HG03103 (cell line): ENCODE measurements around the gene DENND4B.
"Not testable (repeated sequence)": the region's sequence is repeated elsewhere in the genome, so short reads cannot be mapped to it uniquely, and the experiment has no call there.

Experiments
- ATAC-seq: cut with Tn5 transposase; IDR thresholded peaks from one replicate; pipeline ENCODE4 v1.9.1; 2021; ENCODE audit warnings: low read depth; ENCODE audit not compliant: unreplicated experiment

The DENND4B gene, protein sequence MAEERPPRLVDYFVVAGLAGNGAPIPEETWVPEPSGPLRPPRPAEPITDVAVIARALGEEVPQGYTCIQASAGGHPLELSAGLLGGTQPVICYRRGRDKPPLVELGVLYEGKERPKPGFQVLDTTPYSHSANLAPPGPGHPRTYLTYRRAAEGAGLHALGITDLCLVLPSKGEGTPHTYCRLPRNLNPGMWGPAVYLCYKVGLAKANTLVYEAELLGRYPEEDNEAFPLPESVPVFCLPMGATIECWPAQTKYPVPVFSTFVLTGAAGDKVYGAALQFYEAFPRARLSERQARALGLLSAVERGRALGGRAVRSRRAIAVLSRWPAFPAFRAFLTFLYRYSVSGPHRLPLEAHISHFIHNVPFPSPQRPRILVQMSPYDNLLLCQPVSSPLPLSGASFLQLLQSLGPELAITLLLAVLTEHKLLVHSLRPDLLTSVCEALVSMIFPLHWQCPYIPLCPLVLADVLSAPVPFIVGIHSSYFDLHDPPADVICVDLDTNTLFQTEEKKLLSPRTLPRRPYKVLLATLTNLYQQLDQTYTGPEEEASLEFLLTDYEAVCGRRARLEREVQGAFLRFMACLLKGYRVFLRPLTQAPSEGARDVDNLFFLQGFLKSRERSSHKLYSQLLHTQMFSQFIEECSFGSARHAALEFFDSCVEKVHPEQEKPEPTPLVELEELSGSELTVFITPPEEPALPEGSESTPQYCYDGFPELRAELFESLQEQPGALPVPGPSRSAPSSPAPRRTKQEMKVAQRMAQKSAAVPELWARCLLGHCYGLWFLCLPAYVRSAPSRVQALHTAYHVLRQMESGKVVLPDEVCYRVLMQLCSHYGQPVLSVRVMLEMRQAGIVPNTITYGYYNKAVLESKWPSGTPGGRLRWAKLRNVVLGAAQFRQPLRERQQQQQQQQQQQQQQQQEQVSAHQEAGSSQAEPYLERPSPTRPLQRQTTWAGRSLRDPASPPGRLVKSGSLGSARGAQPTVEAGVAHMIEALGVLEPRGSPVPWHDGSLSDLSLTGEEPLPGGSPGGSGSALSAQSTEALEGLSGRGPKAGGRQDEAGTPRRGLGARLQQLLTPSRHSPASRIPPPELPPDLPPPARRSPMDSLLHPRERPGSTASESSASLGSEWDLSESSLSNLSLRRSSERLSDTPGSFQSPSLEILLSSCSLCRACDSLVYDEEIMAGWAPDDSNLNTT (N-terminal part only)

DNA sequence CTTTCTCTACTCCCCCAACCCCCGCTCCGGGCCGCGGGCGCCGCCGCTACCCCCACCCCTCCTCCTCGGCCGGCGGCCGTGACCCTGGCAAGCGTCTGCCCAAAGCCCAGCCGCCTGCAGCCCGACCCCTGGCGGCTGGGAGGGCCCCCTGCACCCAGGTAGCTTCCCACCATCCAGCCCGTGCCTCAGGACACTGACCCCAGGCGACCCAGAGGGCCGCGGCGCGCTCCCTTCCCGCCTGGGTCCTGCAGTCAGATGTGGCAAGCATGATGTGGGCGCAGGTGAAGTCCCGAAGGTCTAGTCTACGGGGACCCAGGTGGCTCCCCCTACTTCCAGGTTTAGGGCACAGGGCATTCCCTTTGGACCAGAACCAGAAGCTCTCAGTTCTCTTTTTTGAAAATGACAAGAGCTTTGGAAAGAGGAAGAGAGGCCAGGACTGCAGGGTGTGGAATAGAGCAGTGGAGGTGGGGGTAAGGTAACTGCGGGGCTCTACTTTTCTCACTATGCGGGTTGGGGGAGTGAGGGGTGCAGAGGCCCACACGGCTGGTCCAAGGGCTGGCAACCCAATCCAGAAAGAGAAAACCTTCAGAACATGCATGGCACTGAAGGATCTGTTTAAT, at the start of gene DENND4B:
Gene DENND4B (minus strand): TSS at position 97 of the 620 bp plus-strand sequence. CDS start 2,344 bp downstream, outside the sequence.
- ATAC-seq, result peak; percentile 58

DNA sequence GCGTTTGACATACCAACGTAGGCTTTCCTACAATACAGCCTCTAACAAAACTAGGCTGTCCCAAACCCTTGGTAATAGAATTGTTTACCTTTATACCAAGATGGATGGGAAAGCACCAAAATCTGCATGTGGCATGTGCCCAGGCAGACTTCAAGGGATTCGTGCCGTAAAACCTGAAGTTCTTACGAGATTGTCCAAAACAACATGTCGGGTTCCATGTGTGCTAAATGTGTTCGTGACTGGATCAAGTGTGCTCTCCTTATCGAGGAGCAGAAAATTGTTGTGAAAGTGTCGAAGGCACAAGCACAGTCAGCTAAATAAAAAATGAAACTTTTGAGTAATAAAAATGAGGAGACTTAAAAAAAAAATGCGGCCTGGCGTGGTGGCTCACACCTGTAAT, 49.1 kb upstream of the DENND4B start:
- ATAC-seq, result no peak

DNA sequence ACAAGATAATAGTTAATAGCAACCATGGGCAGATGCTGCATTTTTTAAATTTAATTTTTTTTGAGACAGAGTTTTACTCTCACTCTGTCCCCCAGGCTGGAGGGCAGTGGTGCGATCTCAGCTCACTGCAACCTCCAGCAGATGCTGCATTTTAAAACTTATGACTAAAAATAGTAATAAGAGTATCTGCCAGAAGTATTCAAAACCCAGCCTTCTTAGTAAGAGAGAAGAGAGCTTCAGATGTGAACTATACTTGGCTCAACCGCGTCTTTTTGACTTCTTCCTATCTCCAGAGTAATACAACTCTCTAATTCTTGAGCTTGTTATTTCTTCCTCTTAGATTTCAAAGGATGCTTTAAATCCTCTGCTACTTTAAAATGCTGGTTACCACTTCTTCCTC, 48.7 kb upstream of the DENND4B start:
- no peak for ATAC-seq

DNA sequence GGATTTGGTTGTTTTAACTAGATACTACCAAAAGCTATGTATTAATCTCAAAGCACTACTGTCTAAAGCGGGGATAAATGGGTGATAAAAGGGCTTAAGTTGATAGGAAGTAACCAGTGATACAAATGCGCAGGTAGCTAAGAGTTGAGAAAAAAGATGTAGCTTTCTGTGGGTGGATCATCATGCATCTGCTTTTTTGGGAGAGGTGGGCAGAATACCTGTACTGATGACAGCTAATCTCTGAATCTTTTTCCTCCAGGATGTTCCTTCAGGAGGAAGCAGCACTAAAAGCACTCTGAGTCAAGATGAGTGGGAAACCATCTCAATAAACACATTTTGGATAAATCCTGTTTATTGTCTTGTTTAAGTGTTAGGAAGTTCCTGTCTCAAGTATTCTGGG, 45.3 kb upstream of the DENND4B start:
- ATAC-seq, result no peak

GRCh38 chr1:153991151-153991630, 44.7 kb upstream of the DENND4B start:
- no peak for ATAC-seq

- ATAC-seq, result peak; percentile 57
Observed at GRCh38 chr1:153990468-153991150, 44.1 kb upstream of the DENND4B start, which contains the start of gene RPS27. Gene RPS27, plus strand, starts transcription at chr1:153990762. Its CDS starts 35 bp downstream, at chr1:153990797.

DNA sequence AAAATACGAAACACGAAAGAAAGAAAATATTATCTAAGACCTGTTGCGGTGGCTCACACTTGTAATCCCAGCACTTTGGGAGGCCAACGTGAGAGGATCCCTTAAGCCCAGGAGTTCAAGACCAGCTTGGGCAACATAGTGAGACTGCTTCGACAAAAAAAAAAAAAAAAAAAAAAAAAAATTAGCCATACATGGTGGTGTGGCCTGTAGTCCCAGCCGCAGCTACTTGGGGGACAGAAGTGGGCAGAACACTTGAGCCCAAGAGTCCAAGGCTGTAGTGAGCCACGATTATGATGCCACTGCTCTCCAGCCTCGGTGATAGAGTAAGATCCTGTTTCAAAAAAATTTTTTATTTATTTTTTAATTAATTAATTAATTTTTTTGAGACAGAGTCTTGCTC, 41.1 kb upstream of the DENND4B start:
- ATAC-seq, result no peak

DNA sequence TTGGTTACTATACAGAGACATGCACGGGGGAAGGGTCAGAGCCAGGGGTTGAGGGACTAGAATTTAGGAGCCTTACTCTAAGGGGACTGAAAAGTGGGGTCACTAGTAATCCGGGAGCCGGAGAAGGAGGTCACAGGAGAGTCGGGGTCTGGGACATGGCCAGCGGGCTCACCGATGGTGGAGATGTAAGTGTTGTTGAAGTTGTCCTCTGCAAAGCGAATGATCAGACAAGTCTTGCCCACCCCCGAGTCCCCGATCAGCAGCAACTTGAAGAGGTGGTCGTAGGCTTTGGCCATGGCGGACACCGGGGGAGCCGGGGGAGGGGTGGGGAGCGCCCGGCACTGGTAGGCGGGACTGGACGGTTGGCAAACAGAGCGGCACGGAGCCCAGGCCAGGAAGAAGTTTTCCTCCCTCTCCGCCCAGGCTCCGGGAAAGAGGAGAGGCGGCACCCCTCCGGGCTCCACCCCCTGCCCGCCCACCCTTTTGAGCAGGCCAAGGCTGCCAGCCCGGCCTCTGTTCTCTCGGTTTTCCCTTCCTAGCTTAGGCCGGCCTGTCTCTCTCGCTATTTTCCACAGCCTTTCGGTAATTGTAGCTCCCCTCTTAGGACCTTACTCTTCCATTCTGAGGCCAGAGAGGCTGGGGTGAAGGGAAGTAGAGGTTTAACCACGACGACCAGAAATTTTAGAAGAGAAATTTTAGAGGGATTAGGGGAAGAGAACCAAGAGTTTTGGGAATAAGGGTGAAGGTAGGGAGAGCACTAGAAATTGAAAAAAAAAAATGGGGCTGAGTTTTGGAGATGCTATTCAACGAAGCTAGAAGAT, 39.6 kb upstream of the DENND4B start, which contains the start of gene RAB13:
Gene RAB13 (minus strand): TSS at position 399 of the 821 bp plus-strand sequence. CDS start 103 bp downstream, at position 296.
- no peak for ATAC-seq

- no peak for ATAC-seq
Observed at GRCh38 chr1:153985341-153985912, 38.9 kb upstream of the DENND4B start.

DNA sequence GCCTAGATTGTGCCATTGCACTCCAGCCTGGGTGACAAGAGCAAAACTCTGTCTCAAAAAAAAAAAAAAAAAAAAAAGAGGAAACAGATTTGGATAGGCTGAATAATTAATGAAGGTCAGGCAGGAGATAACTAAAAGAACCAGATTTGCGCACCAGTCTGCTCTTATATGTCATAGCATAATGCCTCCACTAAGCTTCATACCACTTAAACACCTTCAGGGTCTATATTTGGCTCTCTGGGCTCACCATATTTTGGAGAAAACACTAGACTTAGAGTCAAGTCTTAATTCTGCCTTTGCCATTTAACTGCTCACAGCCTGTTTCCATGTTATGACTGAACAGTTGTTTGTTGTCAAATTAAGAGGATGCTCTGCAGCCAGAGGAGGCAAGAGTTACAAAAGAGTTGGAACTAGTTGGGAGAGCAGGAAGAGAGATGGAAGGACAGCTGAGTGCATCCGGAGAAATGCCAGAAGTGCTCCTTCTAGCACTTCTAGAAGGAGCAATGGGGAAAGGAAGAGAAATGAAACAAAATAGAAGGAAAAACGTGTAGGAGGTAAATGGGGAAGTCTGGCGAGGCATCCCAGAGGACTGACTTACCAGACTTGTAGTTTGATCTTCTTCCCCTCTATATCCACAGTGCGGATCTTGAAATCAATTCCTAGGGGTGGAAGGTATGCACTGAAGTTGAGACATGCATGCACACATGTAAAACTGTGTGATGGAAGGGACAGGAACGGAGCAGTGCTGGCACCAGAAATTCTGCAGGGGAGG, 37.8 kb upstream of the DENND4B start:
- no peak for ATAC-seq

DNA sequence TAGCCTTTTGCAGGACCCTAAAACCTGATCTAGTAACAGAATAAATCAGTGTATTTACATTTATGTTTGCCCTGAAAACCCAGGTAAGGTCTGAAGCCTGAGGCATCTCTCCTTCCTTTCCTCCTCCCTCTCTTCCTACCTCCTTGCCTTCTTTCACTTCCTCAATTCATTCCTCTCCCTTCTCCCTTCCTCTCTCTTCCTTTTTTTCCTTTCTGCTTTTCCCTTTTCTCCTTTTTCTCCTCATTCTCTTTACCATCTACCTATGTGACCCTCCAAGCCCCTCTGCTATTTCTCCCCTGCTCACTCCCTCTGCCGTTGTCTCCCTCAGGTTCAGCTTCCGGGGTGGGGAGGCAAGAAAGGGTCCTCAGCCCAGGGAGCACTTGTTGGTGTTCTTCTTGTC, 35.2 kb upstream of the DENND4B start:
- ATAC-seq, result not testable (repeated sequence)

- not testable (repeated sequence) for ATAC-seq
Observed at GRCh38 chr1:153979091-153979490, 32.6 kb upstream of the DENND4B start.

DNA sequence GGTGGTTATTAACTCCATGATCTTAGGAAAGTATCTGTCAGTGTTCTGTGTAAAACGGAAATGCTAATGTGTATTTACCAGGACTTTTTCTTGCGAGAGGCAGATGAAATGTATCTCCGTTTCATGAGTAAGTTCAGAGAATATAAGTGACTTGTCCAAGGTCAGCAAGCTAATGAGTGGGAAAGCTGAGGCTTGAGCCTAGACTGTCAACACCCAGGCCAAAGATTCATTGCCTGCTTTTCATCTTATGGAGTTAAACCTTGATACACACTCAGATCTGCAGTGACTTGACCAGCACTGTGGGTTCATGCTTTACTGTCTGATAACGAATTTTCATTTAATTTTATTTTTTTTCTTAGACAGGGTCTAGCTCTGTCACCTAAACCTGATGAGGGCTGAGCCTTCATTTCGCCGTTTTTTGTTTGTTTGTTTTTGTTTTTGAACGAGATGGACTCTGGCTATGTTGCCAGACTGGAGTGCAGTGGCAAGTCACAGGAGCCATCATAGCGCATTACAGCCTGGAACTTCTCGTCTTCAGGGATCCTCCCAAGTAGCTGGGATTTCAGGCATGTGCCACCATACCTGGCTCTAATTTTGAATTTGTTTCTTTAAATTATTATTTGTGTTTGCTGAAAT, 31.9 kb upstream of the DENND4B start:
- ATAC-seq, result no peak

DNA sequence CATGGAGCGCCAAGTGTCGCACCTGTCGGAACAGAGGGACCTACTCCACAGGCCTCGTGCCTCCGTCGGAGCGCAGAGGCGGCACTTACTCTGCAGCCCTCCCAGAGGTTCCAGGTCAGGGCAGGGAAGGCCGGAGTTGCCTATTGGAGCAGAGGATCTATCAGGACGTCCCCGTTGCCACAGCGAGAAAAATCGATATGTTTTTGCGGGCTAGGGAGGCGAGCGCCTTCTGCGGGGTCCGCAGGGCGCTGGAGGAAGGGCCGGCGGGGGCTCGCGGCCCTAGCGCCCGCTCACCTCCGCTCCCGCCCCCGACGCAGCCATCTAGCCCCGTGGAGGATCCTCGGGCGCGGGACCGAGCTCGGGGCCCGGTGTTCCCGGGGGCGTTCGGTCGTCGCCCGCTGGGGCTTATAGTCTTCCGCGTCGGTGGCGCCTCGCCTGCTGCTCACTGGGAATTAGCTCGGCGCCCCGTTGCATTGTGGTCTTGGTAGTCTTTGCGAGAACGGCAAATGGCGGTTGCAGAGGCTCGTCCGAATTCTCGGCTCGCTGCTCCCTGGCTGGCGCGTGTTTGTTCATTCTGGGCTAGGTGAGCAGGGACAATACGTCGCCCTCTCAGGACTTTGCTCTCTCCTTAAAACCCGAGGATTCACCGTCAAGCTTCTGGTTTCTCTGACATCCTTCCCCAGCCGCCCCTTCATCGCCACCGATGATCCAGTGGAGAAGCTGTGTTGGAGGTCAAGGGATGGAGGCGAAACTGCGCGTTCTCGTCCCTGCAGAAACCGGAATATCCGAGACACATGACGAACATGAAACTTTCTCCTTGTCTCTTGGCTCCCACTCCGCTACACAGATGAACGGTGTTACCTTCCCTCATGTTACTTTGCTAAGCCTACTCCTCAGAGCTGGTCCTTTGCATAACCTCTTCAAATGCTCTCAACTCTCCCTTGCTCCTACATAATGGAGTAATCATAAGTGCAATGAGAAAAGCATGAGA, 31.0 kb upstream of the DENND4B start, which contains the start of gene JTB:
Gene JTB (minus strand): TSS at position 425 of the 991 bp plus-strand sequence. CDS start 422 bp downstream, at position 3.
- no peak for ATAC-seq

GRCh38 chr1:153976819-153977249, 30.3 kb upstream of the DENND4B start:
- no peak for ATAC-seq

DNA sequence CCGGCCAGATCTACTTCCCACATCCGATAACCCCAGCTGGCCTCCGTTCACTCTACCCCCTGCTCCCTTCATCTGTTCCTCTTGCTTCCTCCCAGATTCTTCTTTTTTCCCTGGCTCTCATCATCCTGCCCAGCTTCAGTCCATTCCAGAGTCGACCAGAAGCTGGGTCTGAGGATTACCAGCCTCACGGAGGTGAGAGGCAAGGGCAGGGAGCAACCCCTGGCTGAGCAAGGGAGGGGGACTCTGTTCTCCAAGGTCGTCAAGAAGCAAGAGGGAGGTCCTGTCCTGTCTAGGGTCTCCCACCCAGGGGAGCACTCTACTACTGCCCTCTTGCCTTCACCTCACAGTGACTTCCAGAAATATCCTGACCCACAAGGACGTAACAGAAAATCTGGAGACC, 27.0 kb upstream of the DENND4B start:
- ATAC-seq, result no peak
